Calu3 (cell line): Measurements from ENCODE around the gene IRAK1BP1. TPM values are rescaled to one million over a fixed set of nuclear protein-coding genes. Genes with fewer than 3 reads are reported as not detected.
A peak's percentile ranks its signal among the peaks of the same experiment; 100 is the strongest.

ENCODE experiments used
- BruUV-seq: library from RNA; stranded (reverse); fragments of 400-500 nt; replicated peaks from 2 replicates; lab custom pipeline; 2021; lab: Mats Ljungman, UMichigan
- CTCF ChIA-PET: fragments of 300-600 bp; sonication (Branson Sonifier 250); formaldehyde crosslinking; loops from one replicate; lab custom pipeline; 2022; ENCODE audit warnings: antibody characterized with exemption; lab: Charles Lee
- DNase-seq: peaks from one replicate; pipeline ENCODE4 v3.0.0; 2022
- H3K27ac Mint-ChIP-seq: one replicate; pipeline ENCODE4 v1.8.0; 2022; ENCODE audit warnings: mixed read lengths; ENCODE audit not compliant: unreplicated experiment
- H3K27me3 Mint-ChIP-seq: one replicate; pipeline ENCODE4 v1.8.0; 2022; ENCODE audit warnings: mixed read lengths; ENCODE audit not compliant: unreplicated experiment
- H3K36me3 Mint-ChIP-seq: one replicate; pipeline ENCODE4 v1.8.0; 2022; ENCODE audit warnings: mild to moderate bottlenecking, moderate library complexity, mixed read lengths; ENCODE audit not compliant: insufficient read depth, unreplicated experiment
- H3K4me1 Mint-ChIP-seq: one replicate; pipeline ENCODE4 v1.8.0; 2022; ENCODE audit warnings: mild to moderate bottlenecking, low read depth, mixed read lengths; ENCODE audit not compliant: unreplicated experiment
- H3K4me3 Mint-ChIP-seq: one replicate; pipeline ENCODE4 v1.8.0; 2022; ENCODE audit warnings: mild to moderate bottlenecking, low read depth, moderate library complexity, mixed read lengths; ENCODE audit not compliant: unreplicated experiment
- H3K9me3 Mint-ChIP-seq: one replicate; pipeline ENCODE4 v1.8.0; 2022; ENCODE audit warnings: low read depth, mixed read lengths; ENCODE audit not compliant: unreplicated experiment
- CTCF ChIP-seq: fragments of 200-600 bp; IDR thresholded peaks from one replicate; pipeline ENCODE4 v1.8.0; 2022; ENCODE audit warnings: antibody characterized with exemption; ENCODE audit not compliant: unreplicated experiment
- intact Hi-C: fragments of 100-400 bp; cut with micrococcal nuclease; formaldehyde crosslinking; loops from one replicate; pipeline ENCODE4 v1.10.0; 2022; ENCODE audit not compliant: unreplicated experiment
- total RNA-seq: library from RNA; stranded (reverse); gene quantifications from 2 replicates; pipeline ENCODE4 v1.2.3, GENCODE V29; 2022

The IRAK1BP1 gene
- total RNA-seq, 1 experiment from 2014 or later: 4.2 TPM

DNA sequence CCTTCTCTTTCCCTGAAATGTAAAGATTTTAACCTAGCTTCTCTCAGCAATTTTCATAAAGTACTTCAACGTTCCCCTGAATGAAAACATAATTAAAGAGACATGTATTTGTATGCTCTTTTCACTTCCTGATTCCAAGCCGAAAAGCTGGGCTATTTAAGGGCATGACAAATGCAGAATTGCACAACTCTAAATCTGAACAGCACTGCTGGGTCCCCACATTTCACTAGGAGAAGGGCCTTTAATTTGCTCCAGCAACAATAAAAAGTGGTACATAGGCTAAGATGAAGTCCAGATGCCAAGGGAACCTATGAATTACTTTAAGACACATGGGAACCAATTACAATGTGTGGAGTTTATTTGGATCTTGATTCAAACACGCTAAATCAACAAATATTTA, 42.0 kb downstream of the IRAK1BP1 start:
- BruUV-seq: no TSS peak
- DNase-seq: no peak
- no peaks in the 10 kb centered on the region for H3K9me3 Mint-ChIP-seq
- no peaks in the 10 kb centered on the region for H3K27me3 Mint-ChIP-seq
- intact Hi-C loops: no loop called here
- TF ChIP-seq CTCF: no peak
- H3K36me3 Mint-ChIP-seq: peaks cover 8% of the 10 kb centered on the region
- peak overlapping the region; percentile 66 for H3K4me3 Mint-ChIP-seq
- no peak overlapping the region for H3K27ac Mint-ChIP-seq
- H3K4me1 Mint-ChIP-seq: peaks cover 19% of the 10 kb centered on the region
- CTCF ChIA-PET: no interaction called here

DNA sequence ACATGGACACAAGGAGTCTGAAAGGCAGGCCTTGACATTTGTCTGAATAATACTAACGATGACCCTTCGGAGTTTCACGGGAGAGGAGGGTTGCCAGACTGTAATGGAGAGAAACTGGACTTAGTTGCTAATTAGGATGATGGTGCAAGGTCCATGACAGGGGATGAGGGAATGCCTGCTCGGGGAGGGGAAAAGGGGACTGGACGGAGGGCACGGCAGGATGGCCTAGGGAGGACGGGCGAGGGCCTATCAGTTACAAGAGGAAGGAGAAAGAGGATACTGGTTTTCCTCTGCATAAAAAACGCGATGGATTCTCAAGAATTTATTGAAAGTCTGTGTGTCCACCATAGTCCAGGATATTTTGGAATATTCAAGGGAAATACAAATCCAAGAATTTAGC, 42.7 kb downstream of the IRAK1BP1 start:
- Mint-ChIP-seq H3K27me3 (no peaks in the 10 kb centered on the region), H3K4me3 (peak overlapping the region; percentile 66), H3K36me3 (peaks cover 8% of the 10 kb centered on the region), H3K9me3 (no peaks in the 10 kb centered on the region), H3K27ac (peak overlapping the region; percentile 29), H3K4me1 (peaks cover 19% of the 10 kb centered on the region)
- CTCF ChIA-PET: no interaction called here
- no TSS peak for BruUV-seq
- intact Hi-C loops: no loop called here
- DNase-seq: no peak
- TF ChIP-seq CTCF: no peak

DNA sequence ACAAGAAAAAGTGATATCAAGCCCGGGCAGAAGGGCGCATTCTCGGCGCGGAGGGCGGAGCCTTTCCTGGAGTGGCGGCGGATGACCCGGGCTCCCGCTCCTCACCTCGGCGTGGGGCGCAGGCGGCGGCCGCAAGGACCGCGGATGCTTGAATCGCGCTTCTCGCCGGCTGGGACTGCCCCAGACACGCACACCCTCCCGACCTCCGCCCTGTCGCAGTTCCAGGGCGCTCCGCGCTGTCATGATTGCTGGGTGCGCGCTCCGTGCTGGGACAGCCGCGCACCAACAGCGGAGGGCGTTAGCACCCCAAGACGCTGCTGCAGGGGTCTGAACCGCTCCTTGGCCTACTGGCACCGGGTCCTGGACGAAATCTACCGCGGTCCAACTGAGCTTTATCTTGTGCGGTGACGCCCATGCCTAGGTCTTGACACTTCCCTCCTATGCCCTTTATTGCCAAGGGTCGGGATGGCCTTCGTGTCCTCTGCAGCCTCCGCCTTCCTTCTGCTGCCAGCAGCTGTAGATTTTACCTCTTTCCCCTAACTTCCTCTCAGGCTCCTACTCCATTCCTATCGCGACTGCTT, 43.3 kb downstream of the IRAK1BP1 start:
- peak overlapping the region; percentile 66 for H3K4me3 Mint-ChIP-seq
- CTCF ChIA-PET: no interaction called here

DNA sequence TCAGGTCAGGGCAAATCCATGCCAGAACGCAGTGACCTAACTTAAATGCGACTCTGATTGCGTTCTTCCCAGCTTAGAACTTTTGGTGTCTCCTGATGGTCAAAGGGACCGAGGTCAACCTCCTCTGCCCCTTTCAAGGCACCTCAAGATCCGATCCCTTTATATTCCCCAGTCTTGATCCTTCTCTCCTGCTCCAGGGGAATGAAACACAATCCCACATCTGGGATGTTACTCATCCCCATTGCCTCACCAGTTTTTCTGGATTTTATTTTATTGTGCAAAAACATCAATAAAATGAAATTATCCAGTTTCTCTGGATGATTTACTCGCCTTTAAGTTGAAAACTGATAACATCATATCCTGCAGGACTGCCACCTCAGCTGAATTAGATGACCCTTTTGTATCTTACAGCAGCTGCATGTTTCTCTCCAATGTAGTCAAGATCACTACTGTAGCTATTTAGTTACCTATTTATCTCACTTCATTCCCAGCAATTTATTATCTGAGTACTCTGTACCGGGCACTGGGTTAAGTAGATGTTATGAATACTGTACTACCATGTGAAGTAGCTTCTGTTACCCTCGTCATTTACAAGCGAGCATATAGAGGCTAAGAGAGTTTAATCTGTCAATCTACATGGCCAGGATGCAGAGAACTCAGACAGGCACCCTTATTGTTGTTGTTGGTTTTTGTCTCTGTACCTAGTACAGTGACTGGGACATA, 44.0 kb downstream of the IRAK1BP1 start:
- no peak for DNase-seq
- peak overlapping the region; percentile 66 for H3K4me3 Mint-ChIP-seq
- CTCF ChIA-PET: no interaction called here
- H3K4me1 Mint-ChIP-seq: peaks cover 19% of the 10 kb centered on the region
- peak overlapping the region; percentile 6 for H3K27ac Mint-ChIP-seq
- no peaks in the 10 kb centered on the region for H3K9me3 Mint-ChIP-seq
- no TSS peak for BruUV-seq
- peaks cover 8% of the 10 kb centered on the region for H3K36me3 Mint-ChIP-seq
- no peaks in the 10 kb centered on the region for H3K27me3 Mint-ChIP-seq
- TF ChIP-seq CTCF: no peak
- intact Hi-C loops: no loop called here

More for the DNA sequence above, 43.3 kb downstream of the IRAK1BP1 start:
- BruUV-seq: no TSS peak
- intact Hi-C loops: no loop called here
- Mint-ChIP-seq H3K27ac (peak overlapping the region; percentile 6), H3K9me3 (no peaks in the 10 kb centered on the region), H3K27me3 (no peaks in the 10 kb centered on the region), H3K36me3 (peaks cover 8% of the 10 kb centered on the region), H3K4me1 (peaks cover 19% of the 10 kb centered on the region)
- no peak for TF ChIP-seq CTCF
- DNase-seq: peak; percentile 42
